ENCODE data around the gene CLRN3.
A peak's percentile ranks its signal among the peaks of the same experiment; 100 is the strongest.

The CLRN3 gene

GRCh38 chr10:127880557-127880956 is 12.2 kb downstream of the CLRN3 start:
- no peak for DNase-seq (ENCODE audit: extremely low spot score, insufficient read length, low read depth)
- FAIRE-seq, result peak; percentile 24

GRCh38 chr10:127878475-127879055 is 14.2 kb downstream of the CLRN3 start:
- DNase-seq (ENCODE audit: extremely low spot score, insufficient read length, low read depth) (no peak), FAIRE-seq (no peak)

GRCh38 chr10:127877699-127878098 is 15.0 kb downstream of the CLRN3 start:
- no peak for FAIRE-seq
- no peak for DNase-seq (ENCODE audit: extremely low spot score, insufficient read length, low read depth)

- FAIRE-seq (no peak), DNase-seq (ENCODE audit: extremely low spot score, insufficient read length, low read depth) (no peak)
These were observed 15.6 kb downstream of the CLRN3 start for GRCh38 chr10:127877116-127877515.

- DNase-seq (ENCODE audit: extremely low spot score, insufficient read length, low read depth) (no peak), FAIRE-seq (no peak)
These were observed 16.8 kb downstream of the CLRN3 start for GRCh38 chr10:127875916-127876315.

- FAIRE-seq, result no peak
- DNase-seq (ENCODE audit: extremely low spot score, insufficient read length, low read depth), result no peak
These were observed 17.3 kb downstream of the CLRN3 start for GRCh38 chr10:127875449-127875765.

- FAIRE-seq, result no peak
These were observed 17.9 kb downstream of the CLRN3 start for GRCh38 chr10:127874671-127875448.

GRCh38 chr10:127873901-127874470 is 18.8 kb downstream of the CLRN3 start:
- FAIRE-seq (no peak), DNase-seq (ENCODE audit: extremely low spot score, insufficient read length, low read depth) (no peak)

More at GRCh38 chr10:127874671-127875448, 17.9 kb downstream of the CLRN3 start:
- no peak for DNase-seq (ENCODE audit: extremely low spot score, insufficient read length, low read depth)

GRCh38 chr10:127872871-127873600 is 19.7 kb downstream of the CLRN3 start:
- no peak for FAIRE-seq
- no peak for DNase-seq (ENCODE audit: extremely low spot score, insufficient read length, low read depth)

- no peak for DNase-seq (ENCODE audit: extremely low spot score, insufficient read length, low read depth)
- FAIRE-seq, result no peak
These were observed 20.6 kb downstream of the CLRN3 start for GRCh38 chr10:127872011-127872761.

GRCh38 chr10:127871631-127872010 is 21.1 kb downstream of the CLRN3 start:
- FAIRE-seq, result no peak
- no peak for DNase-seq (ENCODE audit: extremely low spot score, insufficient read length, low read depth)

- no peak for FAIRE-seq
- no peak for DNase-seq (ENCODE audit: extremely low spot score, insufficient read length, low read depth)
These were observed 23.4 kb downstream of the CLRN3 start for GRCh38 chr10:127869329-127869728.

GRCh38 chr10:127867805-127868204 is 24.9 kb downstream of the CLRN3 start:
- DNase-seq (ENCODE audit: extremely low spot score, insufficient read length, low read depth) (no peak), FAIRE-seq (no peak)

- FAIRE-seq (no peak), DNase-seq (ENCODE audit: extremely low spot score, insufficient read length, low read depth) (no peak)
These were observed 26.3 kb downstream of the CLRN3 start for GRCh38 chr10:127866276-127867013.

GRCh38 chr10:127863231-127863825 is 29.4 kb downstream of the CLRN3 start:
- FAIRE-seq (no peak), DNase-seq (ENCODE audit: extremely low spot score, insufficient read length, low read depth) (no peak)

- DNase-seq (ENCODE audit: extremely low spot score, insufficient read length, low read depth) (no peak), FAIRE-seq (no peak)
These were observed 32.1 kb downstream of the CLRN3 start for GRCh38 chr10:127860592-127860991.

GRCh38 chr10:127855976-127856375 is 36.8 kb downstream of the CLRN3 start:
- FAIRE-seq (no peak), DNase-seq (ENCODE audit: extremely low spot score, insufficient read length, low read depth) (no peak)

GRCh38 chr10:127855591-127855881 is 37.2 kb downstream of the CLRN3 start:
- FAIRE-seq, result no peak
- no peak for DNase-seq (ENCODE audit: extremely low spot score, insufficient read length, low read depth)

- FAIRE-seq (no peak), DNase-seq (ENCODE audit: extremely low spot score, insufficient read length, low read depth) (peak; percentile 15)
These were observed 37.8 kb downstream of the CLRN3 start for GRCh38 chr10:127854769-127855590.
